Measurements from ENCODE around the gene KLHDC7B. TPM values are rescaled to one million over a fixed set of nuclear protein-coding genes. Genes with fewer than 3 reads are reported as not detected.

Gene KLHDC7B
- total and polyA plus RNA-seq, 2 of the 13 experiments (the other 11 are each of a cell fraction or from before 2014, with no cell fraction given), result 0.11 TPM; not detected in 1

- TF ChIP-seq ARID4A (CRISPR knock-in tag; IDR thresholded peaks at IDR 0.05; ENCODE audit: borderline replicate concordance), result peak; percentile 55; the same call in 1 of the 2 replicates
- TF ChIP-seq ERF (CRISPR knock-in tag; IDR thresholded peaks at IDR 0.05), result peak; percentile 12; the same call in 1 of the 2 replicates
- TF ChIP-seq AKAP8 (CRISPR knock-in tag; IDR thresholded peaks at IDR 0.05), result no peak
- TF ChIP-seq ZNF839 (CRISPR knock-in tag; IDR thresholded peaks at IDR 0.05; ENCODE audit: borderline replicate concordance), result no peak
- 0 out of 2 replicates have a peak, but pooled peaks have one; percentile 0 for TF ChIP-seq ZNF292 (CRISPR knock-in tag; IDR thresholded peaks at IDR 0.05; ENCODE audit: borderline replicate concordance, low read depth)
- no peak for TF ChIP-seq ZBTB1 (CRISPR knock-in tag; IDR thresholded peaks at IDR 0.05; ENCODE audit: borderline replicate concordance)
- TF ChIP-seq, protein P1, sequence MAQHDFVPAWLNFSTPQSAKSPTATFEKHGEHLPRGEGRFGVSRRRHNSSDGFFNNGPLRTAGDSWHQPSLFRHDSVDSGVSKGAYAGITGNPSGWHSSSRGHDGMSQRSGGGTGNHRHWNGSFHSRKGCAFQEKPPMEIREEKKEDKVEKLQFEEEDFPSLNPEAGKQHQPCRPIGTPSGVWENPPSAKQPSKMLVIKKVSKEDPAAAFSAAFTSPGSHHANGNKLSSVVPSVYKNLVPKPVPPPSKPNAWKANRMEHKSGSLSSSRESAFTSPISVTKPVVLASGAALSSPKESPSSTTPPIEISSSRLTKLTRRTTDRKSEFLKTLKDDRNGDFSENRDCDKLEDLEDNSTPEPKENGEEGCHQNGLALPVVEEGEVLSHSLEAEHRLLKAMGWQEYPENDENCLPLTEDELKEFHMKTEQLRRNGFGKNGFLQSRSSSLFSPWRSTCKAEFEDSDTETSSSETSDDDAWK (CRISPR knock-in tag; IDR thresholded peaks at IDR 0.05), result no peak
- TF ChIP-seq ASH2L (IDR thresholded peaks at IDR 0.05; ENCODE audit: insufficient read length, low read depth, low read length), result no peak
- TF ChIP-seq, protein P2, sequence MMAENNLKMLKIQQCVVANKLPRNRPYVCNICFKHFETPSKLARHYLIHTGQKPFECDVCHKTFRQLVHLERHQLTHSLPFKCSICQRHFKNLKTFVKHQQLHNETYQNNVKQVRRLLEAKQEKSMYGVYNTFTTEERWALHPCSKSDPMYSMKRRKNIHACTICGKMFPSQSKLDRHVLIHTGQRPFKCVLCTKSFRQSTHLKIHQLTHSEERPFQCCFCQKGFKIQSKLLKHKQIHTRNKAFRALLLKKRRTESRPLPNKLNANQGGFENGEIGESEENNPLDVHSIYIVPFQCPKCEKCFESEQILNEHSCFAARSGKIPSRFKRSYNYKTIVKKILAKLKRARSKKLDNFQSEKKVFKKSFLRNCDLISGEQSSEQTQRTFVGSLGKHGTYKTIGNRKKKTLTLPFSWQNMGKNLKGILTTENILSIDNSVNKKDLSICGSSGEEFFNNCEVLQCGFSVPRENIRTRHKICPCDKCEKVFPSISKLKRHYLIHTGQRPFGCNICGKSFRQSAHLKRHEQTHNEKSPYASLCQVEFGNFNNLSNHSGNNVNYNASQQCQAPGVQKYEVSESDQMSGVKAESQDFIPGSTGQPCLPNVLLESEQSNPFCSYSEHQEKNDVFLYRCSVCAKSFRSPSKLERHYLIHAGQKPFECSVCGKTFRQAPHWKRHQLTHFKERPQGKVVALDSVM (CRISPR knock-in tag; IDR thresholded peaks at IDR 0.05), result no peak
- TF ChIP-seq, protein P3, sequence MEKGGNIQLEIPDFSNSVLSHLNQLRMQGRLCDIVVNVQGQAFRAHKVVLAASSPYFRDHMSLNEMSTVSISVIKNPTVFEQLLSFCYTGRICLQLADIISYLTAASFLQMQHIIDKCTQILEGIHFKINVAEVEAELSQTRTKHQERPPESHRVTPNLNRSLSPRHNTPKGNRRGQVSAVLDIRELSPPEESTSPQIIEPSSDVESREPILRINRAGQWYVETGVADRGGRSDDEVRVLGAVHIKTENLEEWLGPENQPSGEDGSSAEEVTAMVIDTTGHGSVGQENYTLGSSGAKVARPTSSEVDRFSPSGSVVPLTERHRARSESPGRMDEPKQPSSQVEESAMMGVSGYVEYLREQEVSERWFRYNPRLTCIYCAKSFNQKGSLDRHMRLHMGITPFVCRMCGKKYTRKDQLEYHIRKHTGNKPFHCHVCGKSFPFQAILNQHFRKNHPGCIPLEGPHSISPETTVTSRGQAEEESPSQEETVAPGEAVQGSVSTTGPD (CRISPR knock-in tag; IDR thresholded peaks at IDR 0.05), result no peak
- TF ChIP-seq ZNF432 (CRISPR knock-in tag; IDR thresholded peaks at IDR 0.05; ENCODE audit: borderline replicate concordance), result no peak
- TF ChIP-seq EP300 (IDR thresholded peaks at IDR 0.05; ENCODE audit: low read depth in 2 of 2, low read length in 2 of 2), result peak in 1 of 2 experiments; percentile 29; a peak in 1 of 4 replicates
- no peak for TF ChIP-seq EP300 (CRISPR knock-in tag; IDR thresholded peaks at IDR 0.05; ENCODE audit: borderline replicate concordance)
- TF ChIP-seq NFIC (IDR thresholded peaks at IDR 0.05; ENCODE audit: low read length), result no peak
- peak in 1 of 2 experiments; percentile 43; a peak in 1 of 4 replicates for TF ChIP-seq POLR2A (IDR thresholded peaks at IDR 0.05; ENCODE audit: insufficient read depth in 1 of 2, low read depth in 2 of 2, low read length in 2 of 2)
- TF ChIP-seq PHF5A (CRISPR knock-in tag; IDR thresholded peaks at IDR 0.05; ENCODE audit: low read depth, unreplicated experiment), result no peak
- no peak for TF ChIP-seq SETDB1 (CRISPR knock-in tag; IDR thresholded peaks at IDR 0.05; ENCODE audit: borderline replicate concordance)
- TF ChIP-seq, protein P4, sequence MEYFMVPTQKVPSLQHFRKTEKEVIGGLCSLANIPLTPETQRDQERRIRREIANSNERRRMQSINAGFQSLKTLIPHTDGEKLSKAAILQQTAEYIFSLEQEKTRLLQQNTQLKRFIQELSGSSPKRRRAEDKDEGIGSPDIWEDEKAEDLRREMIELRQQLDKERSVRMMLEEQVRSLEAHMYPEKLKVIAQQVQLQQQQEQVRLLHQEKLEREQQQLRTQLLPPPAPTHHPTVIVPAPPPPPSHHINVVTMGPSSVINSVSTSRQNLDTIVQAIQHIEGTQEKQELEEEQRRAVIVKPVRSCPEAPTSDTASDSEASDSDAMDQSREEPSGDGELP (IDR thresholded peaks at IDR 0.05; ENCODE audit: borderline replicate concordance, low read depth), result no peak
- TF ChIP-seq ZNF557 (CRISPR knock-in tag; IDR thresholded peaks at IDR 0.05), result no peak
- 0 out of 2 replicates have a peak, but pooled peaks have one; percentile 8 for TF ChIP-seq GATAD1 (CRISPR knock-in tag; IDR thresholded peaks at IDR 0.05)
- 0 out of 2 replicates have a peak, but pooled peaks have one; percentile 61 for TF ChIP-seq ZBTB7B (CRISPR knock-in tag; IDR thresholded peaks at IDR 0.05)
These were observed 22.9 kb downstream of the KLHDC7B start (continued) for GRCh38 chr22:50568626-50569025.
